ENCODE measurements around the gene MRPL55. TPM values are rescaled to one million over a fixed set of nuclear protein-coding genes. Genes with fewer than 3 reads are reported as not detected.

The MRPL55 gene
- 85.3 and 97.7 TPM in 2 replicates for total RNA-seq (2014; rRNA removed; shearing (Covaris generic))

DNA sequence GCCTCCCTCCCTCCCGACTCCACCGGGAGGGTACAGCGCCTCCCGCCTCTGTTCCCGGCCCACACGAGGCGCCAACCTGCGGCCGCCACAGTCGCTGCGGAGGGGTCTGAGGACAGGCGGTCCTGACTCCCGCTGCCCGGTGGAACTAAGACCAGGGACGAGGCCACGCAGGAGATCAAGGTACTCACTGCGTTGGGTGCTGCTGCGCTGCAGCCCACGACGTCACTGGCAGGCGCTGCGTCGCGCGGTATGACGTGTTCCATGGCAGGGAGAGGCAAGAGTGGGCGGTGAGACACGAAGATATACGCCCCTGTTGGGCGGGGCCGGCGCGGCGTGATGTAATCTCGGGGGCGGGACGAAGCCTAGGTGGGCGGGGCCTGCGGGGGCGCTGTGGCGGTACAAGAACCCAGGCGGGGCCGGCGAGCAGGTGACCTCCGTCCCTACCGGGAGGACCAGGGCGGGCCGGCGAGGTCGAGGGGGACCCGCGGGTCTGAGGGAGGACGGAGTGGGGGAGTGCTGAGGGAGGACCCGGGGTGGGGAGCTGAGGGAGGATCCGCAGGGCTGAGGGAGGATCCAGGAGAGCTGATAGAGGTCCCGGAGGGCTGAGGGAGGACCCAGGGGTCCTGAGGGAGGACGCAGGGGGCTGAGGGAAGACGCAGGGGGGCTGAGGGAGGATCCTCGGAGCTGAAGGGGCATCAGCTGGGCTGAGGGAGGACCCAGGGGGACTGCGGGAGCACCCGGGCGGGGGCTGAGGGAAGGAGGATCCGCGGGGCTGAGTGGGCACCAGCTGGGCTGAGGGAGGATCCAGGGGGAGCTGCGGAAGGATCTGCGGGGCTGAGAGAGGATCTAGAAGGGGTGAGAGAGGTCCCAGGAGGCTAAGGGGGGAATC, at the start of gene MRPL55:
Gene MRPL55 (minus strand): TSS at position 227 of the 889 bp plus-strand sequence. CDS start 1,039 bp downstream, outside the sequence.
- DNase-seq (ENCODE audit: low spot score): peak; percentile 95

DNA sequence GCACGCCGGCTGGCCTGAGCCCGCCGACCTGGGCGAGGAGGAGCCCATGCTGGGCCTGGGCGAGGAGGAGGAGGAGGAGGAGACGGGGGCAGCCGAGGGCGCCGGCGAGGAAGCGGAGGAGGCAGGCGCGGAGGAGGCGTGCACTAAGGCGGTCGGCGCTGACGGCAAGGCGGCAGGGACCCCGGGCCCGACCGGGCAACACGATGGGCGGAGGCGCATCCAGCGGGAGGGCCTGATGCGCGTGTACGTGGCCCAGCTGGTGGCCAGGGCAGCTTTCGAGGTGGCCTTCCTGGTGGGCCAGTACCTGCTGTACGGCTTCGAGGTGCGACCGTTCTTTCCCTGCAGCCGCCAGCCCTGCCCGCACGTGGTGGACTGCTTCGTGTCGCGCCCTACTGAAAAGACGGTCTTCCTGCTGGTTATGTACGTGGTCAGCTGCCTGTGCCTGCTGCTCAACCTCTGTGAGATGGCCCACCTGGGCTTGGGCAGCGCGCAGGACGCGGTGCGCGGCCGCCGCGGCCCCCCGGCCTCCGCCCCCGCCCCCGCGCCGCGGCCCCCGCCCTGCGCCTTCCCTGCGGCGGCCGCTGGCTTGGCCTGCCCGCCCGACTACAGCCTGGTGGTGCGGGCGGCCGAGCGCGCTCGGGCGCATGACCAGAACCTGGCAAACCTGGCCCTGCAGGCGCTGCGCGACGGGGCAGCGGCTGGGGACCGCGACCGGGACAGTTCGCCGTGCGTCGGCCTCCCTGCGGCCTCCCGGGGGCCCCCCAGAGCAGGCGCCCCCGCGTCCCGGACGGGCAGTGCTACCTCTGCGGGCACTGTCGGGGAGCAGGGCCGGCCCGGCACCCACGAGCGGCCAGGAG, 49.3 kb upstream of the MRPL55 start:
- DNase-seq (ENCODE audit: low spot score): no peak

- no peak for DNase-seq (ENCODE audit: low spot score)
These were observed 48.6 kb upstream of the MRPL55 start for GRCh38 chr1:228157729-228158126.

- DNase-seq (ENCODE audit: low spot score): no peak
These were observed 48.0 kb upstream of the MRPL55 start for GRCh38 chr1:228156941-228157728.

GRCh38 chr1:228156515-228156881, 47.4 kb upstream of the MRPL55 start:
- no peak for DNase-seq (ENCODE audit: low spot score)

- DNase-seq (ENCODE audit: low spot score): no peak
These were observed 46.8 kb upstream of the MRPL55 start for GRCh38 chr1:228155596-228156514.

- no peak for DNase-seq (ENCODE audit: low spot score)
These were observed 45.8 kb upstream of the MRPL55 start for GRCh38 chr1:228154670-228155571.

DNA sequence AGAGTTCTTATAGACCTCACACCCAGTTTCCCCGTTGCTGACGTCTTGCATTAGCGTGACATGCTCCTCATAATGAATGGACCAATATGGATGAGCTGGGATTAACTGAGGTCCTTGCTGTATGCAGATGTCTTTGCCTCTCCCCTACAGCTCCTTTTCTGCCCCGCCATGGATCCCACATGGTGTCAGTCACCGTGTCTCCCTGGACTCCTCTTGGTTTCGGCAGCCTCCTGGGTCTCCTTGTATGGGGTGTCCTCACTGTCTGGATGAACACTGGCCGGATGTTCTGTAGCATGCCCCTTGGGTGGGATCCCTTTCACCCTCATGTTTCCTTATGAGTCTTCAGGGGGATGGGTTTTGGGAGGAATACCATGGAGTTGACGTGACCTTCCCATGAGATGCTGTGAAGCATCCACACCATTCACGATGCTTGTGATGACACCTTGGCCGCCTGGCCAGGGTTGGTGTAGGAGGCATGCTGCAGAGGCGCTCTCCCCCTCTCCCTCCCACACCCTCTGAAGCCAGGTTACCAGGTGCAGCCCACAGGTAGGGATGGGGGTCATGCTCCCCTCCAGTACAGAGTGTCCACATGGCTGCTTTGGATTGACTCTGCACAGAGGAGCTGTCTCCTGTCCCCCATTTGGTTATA, 45.0 kb upstream of the MRPL55 start:
- DNase-seq (ENCODE audit: low spot score): no peak

DNA sequence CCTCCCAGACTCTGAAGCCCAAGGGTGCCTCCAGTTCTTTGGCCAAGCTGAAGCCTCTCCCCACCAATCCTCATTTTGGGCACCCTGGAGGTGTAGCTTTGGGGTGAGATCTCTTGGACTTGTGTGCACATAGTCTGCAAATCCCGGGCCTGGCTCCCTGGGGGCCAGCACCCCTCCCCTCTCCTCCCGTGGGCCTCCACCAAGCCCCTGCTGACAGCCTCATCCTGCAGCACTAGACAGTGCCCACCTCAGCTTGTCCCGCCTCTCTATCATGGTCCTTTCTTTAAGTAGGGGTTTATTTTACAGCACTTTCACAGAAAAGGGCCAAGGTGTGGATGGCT, 43.8 kb upstream of the MRPL55 start:
- no peak for DNase-seq (ENCODE audit: low spot score)

GRCh38 chr1:228152097-228152917, 43.2 kb upstream of the MRPL55 start:
- DNase-seq (ENCODE audit: low spot score): no peak

DNA sequence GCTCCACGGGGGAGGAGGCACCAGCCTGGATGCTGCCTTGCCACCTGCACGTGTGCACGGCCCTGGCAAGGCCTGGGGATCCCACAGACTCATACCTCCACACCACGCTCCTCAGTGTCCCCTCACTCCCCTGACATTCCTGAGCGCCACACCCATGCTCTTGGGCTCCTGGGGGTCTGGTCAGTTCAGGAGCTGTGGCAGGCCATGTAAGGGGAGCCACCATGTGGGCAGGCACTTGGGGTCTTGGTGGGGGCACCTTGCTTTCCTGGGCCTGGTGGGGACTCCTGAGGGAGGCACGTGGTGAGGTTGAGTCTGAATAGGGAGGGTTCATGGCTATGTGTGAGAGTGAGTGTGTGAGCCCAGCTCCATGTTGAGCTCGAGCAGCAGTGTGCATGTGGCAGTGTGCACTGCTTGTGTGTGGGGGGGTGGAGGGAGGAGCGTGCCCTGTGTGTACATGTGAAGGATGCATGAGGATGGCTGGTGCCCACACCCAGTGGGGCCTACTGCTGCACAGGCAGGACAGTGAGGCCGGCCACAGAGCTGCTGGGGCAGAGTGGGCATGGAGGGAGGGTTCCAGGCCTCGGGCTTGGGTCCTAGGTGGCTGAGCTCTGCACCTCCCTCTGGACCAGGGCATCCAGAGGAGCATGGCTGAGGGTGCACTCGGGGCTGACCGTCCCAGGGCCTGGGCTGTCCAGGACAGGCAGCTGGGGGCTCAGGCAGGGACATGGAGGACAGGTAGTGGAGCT, 42.3 kb upstream of the MRPL55 start:
- no peak for DNase-seq (ENCODE audit: low spot score)

DNA sequence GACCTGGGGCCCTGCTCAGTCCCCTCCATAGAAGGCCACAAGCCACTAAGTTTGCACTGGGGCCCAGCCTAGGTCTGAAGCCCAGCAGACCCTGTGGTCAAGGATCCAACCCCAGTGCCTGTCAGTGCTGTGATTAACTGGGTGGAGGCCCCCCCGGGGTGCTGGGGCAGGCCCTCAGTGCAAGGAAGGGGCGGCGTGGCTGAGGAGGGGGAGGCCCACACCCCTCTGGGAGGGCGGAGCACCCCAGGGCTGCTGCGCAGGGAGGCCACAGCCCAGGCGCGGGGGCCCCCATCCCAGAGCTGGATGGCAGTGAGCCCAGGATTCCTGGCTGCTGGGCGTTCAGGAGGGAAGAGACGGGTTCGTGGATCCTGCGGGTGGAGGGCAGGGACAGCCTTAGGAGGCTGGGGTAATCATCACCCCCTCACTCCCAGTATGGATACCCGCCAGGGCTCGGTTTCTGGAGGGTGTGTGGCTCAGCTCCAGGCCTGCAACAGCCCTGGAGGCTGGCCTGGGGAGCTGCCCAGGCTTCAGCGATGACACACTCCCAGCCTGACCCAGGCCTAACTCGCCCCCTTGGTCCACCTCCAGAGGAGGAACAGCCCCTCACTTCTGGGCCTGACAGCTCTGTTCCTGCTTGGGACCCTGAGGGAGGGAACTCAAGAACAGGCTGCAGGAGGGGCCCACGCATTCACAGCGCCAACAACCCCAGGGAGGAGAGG, 41.5 kb upstream of the MRPL55 start:
- no peak for DNase-seq (ENCODE audit: low spot score)

DNA sequence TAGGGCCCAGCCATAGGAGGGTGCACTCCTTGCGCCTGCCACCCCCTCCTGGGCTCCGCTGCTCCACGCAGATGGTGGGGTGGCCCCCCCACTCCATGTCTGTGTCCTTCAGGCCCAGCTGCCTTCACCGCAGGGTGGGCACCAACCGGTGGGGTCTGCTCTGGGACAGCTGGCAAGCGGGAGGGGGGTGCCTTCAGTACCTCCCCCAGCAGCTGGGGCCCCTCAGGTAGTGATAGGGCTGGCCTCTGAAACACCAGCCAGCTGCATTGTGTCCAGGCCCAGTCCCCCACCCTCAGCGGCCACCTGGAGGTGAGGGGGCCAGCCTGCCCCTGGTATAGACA, 41.0 kb upstream of the MRPL55 start:
- no peak for DNase-seq (ENCODE audit: low spot score)

GRCh38 chr1:228149406-228150119, 40.5 kb upstream of the MRPL55 start, which contains the start of gene GJC2:
TSS of gene GJC2 (plus strand) at chr1:228149930. CDS start at chr1:228157759, 7,829 bp downstream.
- DNase-seq (ENCODE audit: low spot score): no peak

DNA sequence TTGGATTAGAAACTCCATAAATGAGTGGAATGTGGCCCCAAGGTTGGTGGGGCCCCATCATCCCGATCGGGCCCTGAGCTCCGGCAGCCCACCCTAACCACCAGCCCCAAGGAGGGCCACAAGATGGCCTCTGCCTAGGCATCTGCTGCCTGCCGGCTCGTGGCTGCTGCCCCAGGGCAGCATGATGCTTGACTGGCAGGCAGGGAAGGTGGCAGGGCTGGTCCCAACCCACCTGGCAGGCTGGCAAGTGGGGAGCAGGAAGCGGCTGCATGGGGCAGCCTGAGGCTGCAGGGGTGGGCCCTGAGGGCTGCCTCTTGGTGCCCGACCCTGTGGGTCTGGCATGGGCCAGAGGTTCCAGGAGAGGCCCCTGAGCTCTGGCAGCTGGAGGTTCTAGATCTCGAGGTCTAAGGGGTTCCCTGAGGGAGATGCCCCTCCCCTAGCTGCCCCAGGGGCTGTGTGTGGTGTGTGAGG, 39.9 kb upstream of the MRPL55 start:
- no peak for DNase-seq (ENCODE audit: low spot score)

- no peak for DNase-seq (ENCODE audit: low spot score)
These were observed 39.2 kb upstream of the MRPL55 start for GRCh38 chr1:228148196-228148861.
